Middle frontal gyrus (tissue), 1 donor: ENCODE results near the gene MAN1A2.

ENCODE experiments used
- DNase-seq: peaks from one replicate; pipeline ENCODE4 v3.0.0-alpha.2; 2015; ENCODE audit warnings: low spot score; ENCODE audit errors: extremely low spot score

The MAN1A2 gene

DNA sequence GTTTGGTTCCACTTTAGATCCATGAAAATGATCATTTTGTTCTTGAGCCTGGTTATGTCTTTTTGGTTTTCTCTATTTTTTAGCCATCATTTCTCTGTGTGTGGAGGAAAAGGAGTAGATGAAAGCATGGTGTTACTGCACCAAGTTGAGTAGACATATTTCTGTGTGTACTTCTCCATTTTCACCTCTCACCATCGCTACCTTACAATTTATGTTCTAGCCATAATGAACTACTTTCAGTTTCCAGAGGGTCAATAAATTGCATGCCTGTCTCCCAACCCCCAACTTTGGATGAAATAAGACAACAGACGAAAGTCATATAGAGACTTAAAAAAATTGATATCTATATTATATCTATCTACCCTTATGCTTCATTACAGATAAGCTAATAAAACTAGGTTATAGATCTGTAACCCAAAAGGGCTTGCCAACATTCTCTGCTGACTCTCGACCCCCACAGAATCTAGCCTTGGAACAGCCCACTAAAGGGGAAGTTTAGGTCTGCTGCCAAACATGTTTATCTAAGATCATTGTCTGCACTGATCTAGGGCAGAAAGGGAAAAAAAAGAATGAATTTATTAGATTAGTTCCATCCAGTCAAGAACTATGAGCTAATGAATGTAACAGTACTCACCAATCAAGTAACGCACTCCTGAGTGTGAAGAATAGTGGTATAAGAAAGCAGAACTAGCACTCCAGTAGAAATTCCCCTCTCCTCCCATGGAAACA is 7.5 kb upstream of the MAN1A2 start:
- no peak for DNase-seq

DNA sequence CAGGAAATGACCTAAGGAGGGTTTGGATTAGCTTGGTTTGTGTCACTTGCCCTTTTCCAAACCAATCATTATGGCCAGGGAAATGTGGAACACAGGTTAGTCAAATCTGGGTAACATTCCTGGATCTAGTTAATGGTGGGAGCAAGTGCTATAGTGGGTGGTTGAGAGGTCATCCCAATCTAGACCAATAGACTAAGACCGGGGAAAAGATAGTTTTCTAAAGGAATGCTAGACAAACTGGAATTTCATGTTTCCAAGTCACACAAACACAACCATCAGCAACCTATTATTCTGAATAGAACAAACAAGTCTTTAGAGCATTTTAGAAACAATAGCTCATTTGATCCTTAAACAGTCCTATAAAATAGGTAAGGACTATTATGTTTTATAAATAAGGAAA is 4.3 kb upstream of the MAN1A2 start:
- DNase-seq: no peak

DNA sequence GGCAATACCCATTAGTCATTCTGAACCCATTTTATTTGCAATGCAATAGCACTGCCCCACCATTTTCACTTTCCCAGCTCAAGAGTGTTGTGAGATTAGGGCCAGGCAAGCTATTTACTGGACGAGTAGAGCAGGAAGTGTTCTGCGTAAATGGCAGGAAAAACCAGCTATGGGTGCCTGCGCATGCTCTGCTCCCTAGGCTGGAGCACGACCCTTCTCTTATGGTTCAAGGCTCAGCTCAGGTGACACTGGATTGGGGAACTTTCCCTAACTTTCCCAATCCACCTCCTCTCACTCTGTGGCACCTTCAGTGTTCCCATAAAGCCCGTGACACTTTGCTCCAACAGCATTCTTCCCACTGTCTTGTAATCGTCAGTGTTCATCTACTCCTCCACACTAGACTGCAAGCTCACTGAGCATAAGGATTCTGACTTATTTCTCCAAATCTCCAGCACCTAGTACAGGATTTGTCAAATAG is 3.6 kb upstream of the MAN1A2 start:
- DNase-seq: no peak

DNA sequence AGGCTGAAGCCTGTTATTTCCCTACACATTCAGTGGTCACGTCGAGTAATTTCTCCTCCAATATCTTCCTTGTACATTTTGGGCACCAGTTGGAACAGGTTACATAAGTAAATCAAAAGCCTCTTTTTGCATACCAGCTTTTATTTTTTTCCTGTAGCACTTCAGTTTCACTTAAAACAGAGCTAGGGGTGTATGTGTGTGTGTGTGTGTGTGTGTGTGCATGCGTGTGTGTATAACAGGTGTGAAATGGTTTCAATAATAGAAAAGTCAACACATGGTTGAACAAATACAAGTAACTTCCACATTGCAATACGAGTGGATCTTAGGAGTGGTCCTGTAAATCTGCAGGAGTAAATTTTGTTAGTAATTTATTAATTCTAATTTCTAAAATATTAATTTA is 3.0 kb upstream of the MAN1A2 start:
- DNase-seq: no peak

DNA sequence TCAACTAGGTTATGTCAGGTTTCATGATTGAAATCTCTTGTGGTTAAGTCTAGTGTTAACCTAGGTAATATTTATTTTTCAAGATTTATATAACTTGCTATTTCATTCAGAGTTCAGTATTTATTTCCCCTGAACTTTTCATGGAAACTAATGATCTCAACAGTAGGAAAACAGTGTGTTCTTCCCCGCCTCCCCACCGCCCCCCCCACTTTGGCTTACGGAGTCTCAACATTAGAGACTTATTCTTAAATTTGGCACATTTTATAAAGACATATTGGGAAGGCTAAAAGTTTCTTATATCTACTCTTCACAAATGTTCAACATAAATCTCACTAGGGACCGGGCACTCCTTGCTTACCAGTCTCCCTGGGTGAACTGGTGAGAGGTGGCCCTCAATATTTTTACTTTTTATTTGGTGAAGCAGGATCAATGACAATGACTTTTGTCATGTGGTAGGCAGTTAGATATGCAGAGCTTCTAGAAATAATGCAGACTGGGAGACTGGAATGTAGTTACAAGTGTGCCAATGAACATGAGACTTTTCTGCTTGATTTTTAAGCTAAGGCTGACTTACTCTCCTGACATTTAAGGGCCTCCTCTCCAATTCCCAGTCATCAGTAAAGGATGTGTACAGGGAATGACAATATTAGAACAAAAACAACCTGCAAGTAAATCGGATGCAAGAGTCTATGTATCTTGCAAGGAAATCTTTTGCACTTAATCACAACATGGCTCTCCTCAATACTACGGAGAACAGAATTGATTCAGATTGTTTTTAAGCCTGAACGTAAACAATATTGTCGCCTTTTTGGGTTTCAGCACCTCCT is 1.7 kb upstream of the MAN1A2 start:
- no peak for DNase-seq

DNA sequence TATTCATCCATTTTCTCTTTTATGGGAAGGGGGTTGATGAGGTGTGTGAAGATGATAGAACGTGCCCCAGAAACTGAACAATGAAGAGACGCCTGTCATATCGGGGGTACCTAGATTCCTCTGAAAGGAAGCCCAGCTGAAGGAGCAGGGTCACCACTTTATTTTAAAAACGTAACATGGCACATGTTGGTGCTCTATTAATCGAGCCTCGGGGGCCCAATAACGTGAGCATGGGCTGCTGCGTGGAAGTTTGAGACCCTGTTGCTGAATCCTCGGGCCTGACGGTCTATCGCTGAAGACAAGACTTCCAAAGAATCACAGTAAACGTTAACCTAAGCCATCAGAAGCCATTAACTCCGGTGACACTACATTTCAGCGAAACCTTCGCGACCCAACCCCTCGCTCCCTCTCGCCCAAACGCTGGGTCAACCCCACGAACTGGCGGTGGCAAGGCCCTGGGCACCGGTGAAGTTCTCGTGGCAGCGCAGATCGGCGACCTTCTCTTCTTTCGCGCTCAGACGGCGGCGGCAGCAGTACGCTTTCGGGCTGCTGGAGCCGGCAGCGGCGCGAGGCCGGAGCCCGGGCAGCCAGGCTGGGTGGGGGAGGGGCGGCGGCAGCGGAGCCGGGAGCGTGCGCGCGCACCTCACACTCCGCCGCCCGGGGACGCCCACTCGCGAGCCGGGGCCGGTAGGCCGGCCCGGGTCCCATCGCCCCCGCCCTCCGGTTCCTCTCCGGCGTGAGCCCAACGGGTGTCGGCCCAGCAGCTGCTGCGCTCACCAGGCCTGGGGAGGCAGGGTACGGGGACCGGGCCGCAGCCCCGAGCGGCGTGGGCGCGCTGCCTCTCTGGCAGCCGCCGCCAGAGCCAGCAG is 838 bp upstream of the MAN1A2 start:
- peak; percentile 56 for DNase-seq

DNA sequence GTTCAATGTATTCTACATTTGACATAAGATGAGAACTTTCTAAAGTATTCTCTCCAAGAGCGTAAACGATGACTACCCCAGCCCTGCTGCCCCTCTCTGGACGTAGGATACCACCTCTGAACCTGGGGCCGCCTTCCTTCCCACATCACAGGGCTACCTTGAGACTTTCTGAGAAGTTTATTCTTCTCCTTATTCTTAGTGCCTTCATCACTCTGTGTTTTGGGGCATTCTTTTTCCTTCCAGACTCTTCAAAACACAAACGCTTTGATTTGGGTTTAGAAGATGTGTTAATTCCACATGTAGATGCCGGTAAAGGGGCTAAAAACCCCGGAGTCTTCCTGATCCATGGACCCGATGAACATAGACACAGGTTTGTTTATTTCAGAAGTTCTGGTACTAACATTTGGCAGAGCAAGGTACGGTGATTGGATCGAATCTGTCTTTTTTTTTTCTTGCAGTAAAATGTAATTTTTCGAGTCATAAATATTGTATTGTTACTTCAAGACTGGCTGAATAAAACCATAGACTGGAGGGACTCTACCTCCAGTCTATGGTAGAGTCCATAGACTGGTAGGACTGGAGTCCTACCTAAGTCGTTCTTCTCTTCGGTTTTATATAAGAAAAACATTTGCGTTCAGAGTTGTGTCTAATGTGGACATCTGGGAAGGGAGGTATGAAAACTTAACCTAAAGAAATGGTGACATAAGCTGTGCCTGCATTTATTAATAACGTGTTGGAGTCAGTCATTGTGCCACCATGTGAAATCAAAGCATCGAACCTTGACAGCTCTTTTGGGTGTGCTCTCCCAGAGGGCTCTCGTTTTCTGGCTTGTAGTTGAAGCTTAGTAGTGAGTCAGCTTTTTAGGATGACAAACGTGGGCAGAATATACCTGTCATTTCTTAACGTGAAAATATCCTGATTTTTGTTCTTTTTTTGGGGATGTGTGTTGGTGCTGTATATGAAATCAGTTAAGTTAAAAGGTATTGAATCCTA is 1.2 kb downstream of the MAN1A2 start:
- DNase-seq: no peak

DNA sequence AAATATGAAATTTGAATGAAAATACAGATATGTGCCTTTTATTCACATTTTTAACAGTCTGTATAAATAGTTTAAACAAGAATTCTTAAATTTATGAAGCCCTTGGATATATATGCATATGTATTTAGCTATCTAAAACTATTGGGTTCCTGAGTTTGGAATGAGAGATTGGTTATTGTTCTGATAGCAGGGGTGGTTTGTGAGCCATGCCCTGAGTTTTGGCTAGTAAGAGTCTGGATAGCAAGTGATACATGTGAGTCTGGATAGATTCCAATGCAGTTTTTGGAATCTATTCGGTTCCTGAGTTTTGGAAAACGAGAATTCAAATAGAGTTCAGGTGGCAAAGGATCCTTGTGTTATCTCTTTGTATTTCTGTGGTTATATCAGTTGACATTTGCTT is 2.8 kb downstream of the MAN1A2 start:
- no peak for DNase-seq

DNA sequence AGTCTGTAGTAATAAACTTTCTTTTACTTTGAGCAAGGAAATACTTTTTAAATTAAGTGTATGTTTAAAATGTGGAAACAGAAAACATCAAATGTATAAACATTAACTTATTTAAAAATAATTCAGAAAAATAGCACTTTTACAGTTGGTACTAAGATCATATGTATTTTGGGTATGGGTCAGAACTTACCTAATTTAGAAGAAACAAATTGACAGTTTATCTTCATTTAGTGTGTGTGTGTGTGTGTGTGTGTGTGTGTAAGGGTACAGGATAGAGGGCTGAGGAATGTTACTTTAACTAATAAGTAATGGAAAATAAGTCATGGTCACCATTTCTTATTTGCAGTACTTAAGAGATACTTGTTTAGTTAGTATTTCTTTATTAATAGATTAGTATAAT is 3.3 kb downstream of the MAN1A2 start:
- no peak for DNase-seq

DNA sequence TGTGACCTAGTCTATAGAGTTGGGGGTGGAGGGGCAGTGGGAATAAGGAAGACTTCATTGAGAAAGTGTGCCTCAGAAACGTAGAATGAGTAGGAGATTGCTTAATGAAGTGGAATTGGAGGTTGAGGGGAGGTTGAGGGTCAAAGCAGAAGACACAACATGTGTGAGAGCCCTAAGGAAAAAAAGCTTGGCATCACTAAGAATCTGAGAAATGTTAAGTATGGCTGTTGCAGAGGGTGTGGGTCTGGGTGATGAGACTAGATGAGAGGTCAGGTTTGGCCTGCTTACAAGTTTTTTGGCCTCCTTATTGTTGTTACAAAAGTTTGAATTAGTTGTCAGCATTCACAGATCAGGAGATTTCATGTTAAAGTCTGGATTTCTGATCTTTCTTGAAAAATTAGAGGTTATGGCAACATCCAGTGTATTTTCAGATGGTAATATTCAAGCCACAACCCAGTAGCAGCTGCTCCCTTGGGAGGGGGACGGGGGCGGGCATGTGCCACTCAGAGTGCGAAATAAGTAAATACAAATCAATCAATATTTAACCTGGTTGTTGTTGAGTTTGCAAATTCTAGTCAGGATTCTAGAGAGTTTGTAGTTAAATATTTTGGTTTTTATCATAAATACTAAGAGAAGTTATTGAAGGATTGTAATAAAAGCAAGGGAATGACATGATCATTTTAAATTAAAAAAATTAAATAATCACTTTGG is 4.3 kb downstream of the MAN1A2 start:
- no peak for DNase-seq

DNA sequence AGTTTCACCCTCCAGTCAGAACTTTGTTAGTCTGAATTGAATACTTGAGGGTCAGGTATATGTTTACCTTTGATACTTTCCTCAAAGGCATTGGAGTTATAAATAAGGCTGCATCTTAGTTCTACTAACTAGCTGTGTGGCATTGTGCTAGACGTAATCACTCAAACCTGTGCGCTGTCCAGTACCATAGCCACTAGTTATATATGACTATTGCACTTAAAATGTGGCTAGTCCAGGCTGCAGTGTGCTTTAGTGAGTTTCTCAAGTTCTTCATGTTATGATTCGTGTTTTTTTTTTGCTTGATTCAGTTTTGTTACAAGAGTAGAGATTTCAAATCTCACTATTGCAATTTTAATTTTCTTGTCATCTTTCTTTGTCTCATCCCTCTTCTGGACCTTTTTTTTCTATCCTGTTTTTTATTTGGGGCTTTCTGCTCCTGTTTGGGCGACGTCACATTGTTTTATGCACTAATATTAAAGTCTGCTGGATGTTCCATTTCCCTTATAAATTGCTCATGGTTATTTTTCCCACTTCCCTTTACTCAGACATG is 5.7 kb downstream of the MAN1A2 start:
- no peak for DNase-seq

DNA sequence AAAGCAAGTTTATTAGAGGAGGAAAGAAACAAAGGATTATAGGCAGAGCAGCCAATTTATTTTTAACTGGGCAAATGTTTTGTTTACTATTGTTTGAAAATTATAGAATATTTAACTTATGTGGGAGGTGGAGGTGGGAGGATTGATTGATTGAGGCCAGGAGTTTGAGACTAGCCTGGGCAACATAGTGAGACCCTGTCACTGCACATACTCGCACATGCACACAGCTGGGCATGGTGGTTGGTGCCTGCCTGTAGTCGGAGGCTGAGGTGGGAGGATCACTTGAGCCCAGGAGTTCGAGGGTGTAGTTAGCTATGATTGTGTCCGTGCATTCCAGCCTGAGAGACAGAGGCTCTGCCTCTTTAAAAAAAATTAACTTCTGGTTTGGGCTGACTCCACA is 6.7 kb downstream of the MAN1A2 start:
- no peak for DNase-seq

DNA sequence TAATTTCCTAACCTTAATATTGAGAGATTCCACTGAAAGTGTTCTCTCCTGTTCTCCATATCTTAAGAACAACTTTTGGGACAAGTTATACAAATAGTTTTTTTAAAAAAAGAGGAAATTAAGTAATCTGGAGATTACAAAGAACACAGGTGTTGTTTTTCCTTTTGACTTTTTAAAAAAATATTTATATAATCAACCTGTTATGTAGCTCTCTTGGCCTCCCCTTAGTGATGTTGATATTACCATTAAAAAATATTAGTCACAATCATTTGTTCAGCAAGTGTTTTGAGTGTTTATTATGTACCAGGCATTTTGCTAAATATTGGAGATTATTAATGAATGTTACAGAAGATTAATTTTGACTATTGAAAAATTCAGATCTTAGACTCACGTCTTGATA is 8.1 kb downstream of the MAN1A2 start:
- no peak for DNase-seq

DNA sequence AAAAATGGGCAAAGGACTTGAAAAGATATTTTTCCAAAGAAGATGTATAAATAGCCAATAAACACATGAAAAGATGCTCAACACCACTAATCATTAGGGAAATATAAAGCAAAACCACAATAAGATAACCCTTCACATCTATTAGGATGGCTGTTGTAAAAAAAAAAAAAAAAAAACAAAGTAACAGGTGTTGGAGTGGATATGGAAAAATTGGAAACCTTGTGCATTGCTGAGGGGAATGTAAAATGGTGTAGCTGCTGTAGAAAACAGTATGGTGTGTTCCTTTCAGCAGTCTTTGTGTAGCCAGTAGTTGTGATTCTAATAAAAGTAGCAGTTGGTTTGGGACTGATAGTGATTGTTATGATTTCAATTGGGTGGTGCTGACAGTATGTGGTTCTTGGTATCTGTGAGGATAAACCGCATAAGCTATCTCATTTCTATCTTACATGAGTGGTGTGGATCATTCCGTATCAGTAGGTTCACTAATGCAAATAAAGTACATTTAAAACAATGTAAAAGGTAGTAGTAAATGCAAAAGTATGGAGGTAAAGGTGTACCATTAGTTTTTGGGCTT is 19.9 kb downstream of the MAN1A2 start:
- no peak for DNase-seq

DNA sequence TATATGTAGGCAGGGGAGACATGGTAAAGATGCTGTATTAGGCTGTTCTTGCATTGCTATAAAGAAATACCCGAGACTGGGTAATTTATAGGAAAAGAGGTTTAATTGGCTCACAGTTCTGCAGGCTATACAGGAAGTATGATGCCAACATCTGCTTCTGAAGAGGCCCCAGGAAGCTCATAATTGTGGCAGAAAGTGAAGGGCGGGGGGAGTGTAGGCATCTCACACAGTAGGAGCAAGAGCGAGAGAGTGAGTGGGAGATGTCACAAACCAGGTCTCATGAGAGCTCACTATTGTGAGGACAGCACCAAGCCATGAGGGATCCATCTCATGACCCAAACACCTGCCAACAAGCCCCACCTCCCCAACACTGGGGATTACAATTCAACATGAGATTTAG is 21.1 kb downstream of the MAN1A2 start:
- no peak for DNase-seq

DNA sequence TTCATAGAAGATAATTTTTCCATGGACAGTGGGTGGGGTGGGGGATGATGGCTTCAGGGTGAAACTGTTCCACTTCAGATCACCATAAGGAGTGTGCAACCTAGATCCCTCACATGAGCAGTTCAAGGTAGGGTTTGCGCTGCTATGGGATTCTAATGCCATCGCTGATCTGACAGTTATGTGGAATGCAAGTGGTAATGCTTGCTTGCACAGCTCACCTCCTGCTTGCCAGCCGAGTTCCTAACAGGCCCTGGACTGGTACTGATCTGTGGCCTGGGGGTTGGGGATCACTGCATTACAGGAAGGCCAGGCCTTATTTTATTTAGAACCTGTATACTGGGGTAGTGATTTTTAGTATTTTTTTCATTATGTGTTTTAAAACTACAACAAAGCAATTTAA is 22.0 kb downstream of the MAN1A2 start:
- no peak for DNase-seq

DNA sequence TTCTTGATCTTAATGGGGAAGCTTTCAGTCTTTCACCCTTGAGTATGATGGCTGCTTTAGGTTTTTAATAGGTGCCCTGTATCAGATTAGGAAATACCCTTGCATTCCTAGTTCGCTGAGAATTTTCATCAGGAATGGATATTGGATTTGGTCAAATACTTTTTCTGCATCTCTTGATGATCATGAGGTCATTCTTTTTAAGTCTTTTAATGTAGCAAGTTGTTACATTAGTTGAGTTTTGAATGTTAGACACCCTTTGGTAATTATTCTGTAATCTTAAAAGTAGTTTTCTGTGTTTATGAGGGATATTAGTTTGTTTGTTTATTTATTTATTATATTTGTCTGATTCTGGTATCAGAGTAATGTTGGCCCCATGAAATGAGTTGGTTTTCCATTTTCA is 22.5 kb downstream of the MAN1A2 start:
- no peak for DNase-seq

DNA sequence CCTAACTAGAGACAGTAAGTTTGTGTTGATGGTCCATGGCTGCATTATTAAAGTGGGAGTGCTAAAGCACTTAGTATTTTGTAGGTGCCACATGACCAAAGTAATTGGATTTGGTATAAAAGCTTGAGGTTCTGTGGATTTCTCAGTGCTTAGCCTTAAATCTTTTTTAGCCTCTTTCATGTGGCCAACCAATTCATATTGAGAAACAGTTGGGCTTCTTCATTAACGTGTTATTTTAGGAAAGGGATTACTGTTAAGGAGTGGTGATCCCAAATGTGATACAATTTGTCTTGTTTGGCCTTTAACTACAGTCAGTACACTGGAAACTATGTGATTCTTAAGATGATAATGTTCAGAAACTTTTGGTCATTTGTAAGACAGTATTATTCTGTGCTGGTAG is 25.5 kb downstream of the MAN1A2 start:
- no peak for DNase-seq

DNA sequence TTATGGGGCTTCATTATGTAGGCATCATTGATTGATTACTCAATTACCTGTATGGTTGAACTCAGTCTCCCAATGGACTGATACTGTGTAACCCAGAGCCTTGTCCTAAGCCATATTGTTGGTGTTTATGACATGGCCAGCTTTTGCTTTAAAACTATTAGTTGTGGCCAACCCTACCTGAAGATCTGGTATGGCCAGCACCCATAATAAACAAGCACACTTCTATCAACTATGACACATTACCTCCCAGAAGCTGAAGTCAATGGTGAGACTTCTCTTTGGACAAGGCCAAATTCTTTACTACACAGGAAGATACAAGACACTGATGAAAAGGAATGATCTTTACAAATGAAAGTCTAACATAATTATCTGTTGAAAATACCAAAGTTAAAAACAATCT is 28.8 kb downstream of the MAN1A2 start:
- DNase-seq: no peak
